ENCODE results near the gene PDSS2.
"Not testable (repeated sequence)": the region's sequence is repeated elsewhere in the genome, so short reads cannot be mapped to it uniquely, and the experiment has no call there.

PDSS2 gene

DNA sequence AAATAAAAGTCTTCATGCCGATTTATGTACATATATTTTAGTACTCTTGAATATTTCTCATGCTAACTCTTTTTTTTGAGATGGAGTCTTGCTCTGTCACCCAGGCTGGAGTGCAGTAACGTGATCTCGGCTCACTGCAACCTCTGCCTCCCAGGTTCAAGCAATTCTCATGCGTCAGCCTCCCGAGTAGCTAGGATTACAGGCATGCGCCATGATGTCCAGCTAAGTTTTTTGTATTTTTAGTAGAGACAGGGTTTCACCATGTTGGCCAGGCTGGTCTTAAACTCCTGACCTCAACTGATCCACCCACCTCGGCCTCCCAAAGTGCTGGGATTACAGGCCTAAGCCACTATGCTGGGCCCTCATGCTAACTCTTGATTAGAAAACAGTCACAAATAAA is 179.4 kb downstream of the PDSS2 start:
- in situ Hi-C loops (cut with MboI; ENCODE audit: low sequenced_read_pairs): not testable (repeated sequence)

GRCh38 chr6:107275330-107275865 is 184.0 kb downstream of the PDSS2 start:
- in situ Hi-C loops (cut with MboI; ENCODE audit: low sequenced_read_pairs): no loop called here

GRCh38 chr6:107274288-107274687 is 185.1 kb downstream of the PDSS2 start:
- in situ Hi-C loops (cut with MboI; ENCODE audit: low sequenced_read_pairs): no loop called here

DNA sequence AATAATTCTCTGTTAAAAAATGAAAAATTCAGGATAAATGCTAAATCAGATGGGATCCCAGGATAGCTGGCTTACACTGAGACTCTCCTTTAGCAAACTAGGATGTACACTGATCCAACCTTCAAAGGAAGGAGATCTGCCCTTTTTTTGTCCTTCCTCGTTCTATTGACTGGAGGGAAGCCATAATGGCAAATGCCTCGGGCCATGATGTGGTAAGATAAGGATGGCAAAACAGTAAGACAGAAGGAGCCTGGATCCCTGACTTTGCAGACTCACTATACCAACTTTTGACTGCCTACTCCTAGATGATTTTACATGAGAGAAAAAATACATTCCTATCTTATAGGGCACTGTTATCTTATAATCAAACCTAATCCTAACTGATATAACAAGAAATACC is 187.1 kb downstream of the PDSS2 start:
- in situ Hi-C loops (cut with MboI; ENCODE audit: low sequenced_read_pairs): no loop called here

DNA sequence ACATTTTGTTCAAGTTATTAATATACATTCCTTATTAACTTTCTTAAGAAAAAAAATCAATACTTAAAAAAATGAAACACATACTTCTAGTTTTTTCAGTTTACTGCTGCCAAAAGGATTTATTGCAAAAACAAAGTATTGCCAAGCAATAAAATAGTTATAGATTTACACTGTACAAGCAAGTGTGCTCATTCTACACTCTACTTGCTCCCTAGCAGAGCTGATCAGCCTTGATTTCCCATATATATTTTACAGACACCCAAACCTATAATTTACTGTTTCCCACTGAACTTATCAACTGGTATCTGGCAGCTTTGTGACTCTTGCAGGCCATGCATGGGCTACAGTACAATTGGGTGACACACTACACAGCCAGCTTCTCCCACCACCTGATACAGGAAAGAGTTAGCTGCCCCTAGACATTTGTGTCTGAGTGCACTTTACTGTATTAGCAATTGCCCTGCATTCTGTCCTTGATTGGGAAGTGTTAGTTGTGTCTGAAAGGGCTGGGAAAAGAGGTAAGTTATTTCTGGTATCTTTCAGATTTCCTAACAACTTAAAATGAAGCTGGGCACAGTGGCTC is 188.1 kb downstream of the PDSS2 start:
- in situ Hi-C loops (cut with MboI; ENCODE audit: low sequenced_read_pairs): no loop called here

- in situ Hi-C loops (cut with MboI; ENCODE audit: low sequenced_read_pairs): no loop called here
Measured at GRCh38 chr6:107267634-107268033, 191.7 kb downstream of the PDSS2 start.

DNA sequence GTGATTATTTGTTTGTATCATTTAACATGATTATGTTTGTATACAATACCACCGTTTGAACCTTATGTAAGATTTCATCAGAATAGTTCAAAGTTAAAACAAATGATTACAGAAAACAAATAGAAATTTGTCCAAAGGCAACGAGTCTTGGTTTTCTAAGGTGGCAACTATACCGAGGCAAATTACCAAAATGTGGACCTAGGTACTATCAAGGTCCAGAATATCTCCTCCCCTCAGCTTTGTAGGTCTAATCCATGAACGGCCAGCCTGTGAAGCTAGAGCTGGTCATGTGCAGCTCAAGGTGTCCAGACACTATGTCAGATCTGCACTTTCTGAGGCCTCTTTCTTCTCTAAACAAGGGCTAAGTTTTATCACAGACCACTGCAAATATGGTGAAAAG is 192.4 kb downstream of the PDSS2 start:
- in situ Hi-C loops (cut with MboI; ENCODE audit: low sequenced_read_pairs): no loop called here

- in situ Hi-C loops (cut with MboI; ENCODE audit: low sequenced_read_pairs): no loop called here
Measured at GRCh38 chr6:107266563-107266962, 192.8 kb downstream of the PDSS2 start.

GRCh38 chr6:107264357-107264840 is 195.0 kb downstream of the PDSS2 start:
- in situ Hi-C loops (cut with MboI; ENCODE audit: low sequenced_read_pairs): no loop called here

DNA sequence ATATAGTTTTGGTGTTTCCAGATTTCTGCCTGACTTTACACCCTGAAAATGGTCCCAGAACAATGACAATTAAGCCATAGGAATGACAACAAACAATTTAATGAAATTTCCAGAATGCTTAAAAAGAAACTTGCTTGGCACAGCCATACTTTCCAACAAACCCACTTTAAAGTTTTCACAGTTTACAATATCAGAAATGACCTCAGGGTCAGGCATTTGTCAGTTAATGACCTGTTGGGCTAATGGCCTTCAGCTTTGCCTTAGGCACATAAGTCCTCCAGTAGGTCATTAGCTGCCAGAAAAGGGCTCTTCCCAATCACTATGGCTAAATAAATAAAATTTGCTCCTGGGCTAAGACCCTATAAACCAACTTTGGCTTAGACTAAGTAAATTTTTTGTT is 199.4 kb downstream of the PDSS2 start:
- in situ Hi-C loops (cut with MboI; ENCODE audit: low sequenced_read_pairs): no loop called here

DNA sequence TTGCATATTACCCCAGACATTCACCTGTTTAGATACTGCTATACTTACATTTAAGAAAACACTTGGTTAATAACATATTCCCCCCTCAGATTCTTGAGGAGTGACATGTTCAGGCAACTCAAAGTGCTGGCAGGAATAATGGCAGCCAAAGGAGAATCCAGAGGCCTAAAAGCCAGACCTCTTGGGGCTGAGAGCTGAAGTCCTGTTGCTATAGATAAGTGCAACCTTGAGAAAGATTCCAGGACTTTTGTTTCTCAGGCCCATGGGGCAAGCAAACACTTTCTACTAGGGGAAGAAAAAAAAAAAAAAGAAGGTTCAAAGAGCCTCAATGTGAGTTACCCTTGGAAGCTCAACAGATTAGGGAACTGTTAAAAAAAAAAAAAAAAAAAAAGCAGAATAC is 211.2 kb downstream of the PDSS2 start:
- in situ Hi-C loops (cut with MboI; ENCODE audit: low sequenced_read_pairs): no loop called here

DNA sequence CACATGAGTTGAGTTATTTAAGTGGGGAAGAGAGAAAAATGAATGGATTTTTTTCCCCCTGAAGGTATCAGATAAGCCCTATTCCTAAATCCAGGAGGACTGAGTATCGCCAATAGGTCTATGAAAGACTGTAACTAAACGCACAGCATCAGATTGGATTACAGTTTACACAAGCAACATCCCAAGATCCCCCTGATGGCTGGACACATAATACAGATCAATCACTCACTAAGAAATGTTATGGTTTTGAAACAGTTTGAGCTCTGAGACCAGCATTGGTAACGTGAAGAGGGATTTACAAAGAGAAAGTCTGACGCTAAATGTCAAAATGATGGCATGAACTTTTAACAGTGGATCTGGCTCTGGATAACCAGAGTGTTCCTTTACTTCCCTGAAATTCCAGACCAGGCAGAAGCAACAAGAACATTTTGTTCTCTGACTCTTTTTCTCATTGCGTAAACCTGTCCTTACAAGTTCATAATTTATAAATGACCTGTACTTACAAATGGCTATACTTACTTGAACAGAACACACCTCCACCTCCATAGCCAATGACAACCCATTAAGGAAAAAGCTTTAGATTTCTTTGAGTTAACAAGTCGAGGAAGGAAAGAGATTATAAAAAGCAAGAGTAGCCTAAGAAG is 212.3 kb downstream of the PDSS2 start:
- in situ Hi-C loops (cut with MboI; ENCODE audit: low sequenced_read_pairs): no loop called here

DNA sequence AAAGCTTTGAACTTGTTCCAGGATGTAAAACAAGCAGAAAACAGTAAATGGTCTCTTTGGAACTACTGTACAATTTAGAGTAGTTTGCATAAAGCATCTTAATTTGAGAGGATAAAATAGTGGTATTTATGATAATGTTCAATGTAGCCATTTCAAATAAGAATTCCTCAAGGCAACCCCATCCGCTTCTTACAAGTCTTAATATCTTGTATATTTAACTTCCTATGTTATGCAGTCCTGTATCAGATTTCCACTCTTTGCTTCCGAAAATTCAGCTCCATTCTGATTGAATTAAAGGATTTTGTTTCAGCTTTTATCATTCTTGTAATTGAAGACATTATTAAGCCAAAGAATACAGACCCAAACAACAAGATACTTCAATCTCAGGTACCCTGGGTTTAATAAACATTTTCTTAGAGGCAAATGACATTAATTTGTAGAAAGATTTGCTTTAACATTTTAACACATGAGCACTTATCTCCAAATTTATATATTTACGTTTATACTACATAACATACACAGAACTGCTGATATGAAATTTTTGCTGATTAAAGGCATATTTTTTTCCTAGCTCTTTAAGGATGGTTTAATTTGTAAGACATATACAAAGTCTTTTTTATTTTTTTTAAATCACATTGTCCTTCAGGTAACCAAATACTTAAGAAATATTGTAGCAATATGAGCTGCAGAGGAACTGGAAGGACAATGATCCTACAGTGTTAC is 213.0 kb downstream of the PDSS2 start:
- in situ Hi-C loops (cut with MboI; ENCODE audit: low sequenced_read_pairs): no loop called here

- in situ Hi-C loops (cut with MboI; ENCODE audit: low sequenced_read_pairs): no loop called here
Measured at GRCh38 chr6:107244742-107245480, 214.5 kb downstream of the PDSS2 start.

GRCh38 chr6:107244082-107244741 is 215.2 kb downstream of the PDSS2 start:
- in situ Hi-C loops (cut with MboI; ENCODE audit: low sequenced_read_pairs): no loop called here

DNA sequence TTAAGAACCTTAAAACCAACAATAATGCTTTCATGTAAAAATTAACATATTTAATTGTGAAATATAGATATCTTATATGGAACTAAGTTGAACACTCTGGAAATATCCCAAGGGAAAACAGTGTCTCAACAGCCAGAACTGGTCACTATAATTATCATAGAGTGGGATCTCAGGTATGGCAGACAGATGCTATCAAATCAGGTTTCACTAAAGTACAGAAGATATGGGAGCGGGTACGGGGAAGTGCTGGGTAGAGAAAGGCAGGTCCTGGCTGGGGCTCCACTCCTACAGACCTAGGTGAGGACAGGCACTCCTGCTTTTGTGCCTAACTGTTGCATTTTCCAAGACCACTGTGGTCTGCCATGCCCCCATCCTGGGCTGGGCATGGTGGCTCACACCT is 215.9 kb downstream of the PDSS2 start:
- in situ Hi-C loops (cut with MboI; ENCODE audit: low sequenced_read_pairs): no loop called here

GRCh38 chr6:107237992-107238660 is 221.2 kb downstream of the PDSS2 start:
- in situ Hi-C loops (cut with MboI; ENCODE audit: low sequenced_read_pairs): no loop called here

- in situ Hi-C loops (cut with MboI; ENCODE audit: low sequenced_read_pairs): no loop called here
Measured at GRCh38 chr6:107235511-107235910, 223.9 kb downstream of the PDSS2 start.

- in situ Hi-C loops (cut with MboI; ENCODE audit: low sequenced_read_pairs): no loop called here
Measured at GRCh38 chr6:107235007-107235406, 224.4 kb downstream of the PDSS2 start.

DNA sequence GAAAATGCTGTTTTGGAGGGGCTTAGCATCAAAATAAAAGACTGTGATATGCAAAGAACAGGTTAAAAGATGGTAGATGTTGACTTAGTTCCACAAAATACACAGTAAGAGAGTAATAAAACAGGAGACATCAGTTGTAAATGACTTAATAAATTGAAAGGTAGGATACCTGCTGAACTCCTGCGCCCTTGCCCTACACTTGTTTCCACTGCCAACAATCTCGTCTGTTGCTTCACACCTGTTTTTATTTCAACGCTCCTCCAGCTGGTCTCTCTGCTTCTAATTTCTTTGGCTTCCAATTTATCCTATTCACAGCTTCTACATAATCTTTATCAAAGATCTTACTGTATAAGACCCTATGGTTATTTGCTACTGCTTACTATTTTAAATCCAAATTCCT is 228.1 kb downstream of the PDSS2 start:
- in situ Hi-C loops (cut with MboI; ENCODE audit: low sequenced_read_pairs): no loop called here

Data from HL-60/S4 treated with phorbol 12-myristate 13-acetate at 8.2 ng/mL for 4 days and 3 days (cell line).